Activated B cell treated with CpG ODN at 0.5 μM for 24 hours (primary cell): ENCODE measurements around the gene KRT32. TPM values are rescaled to one million over a fixed set of nuclear protein-coding genes. Genes with fewer than 3 reads are reported as not detected.

Source experiments
- ATAC-seq: fragments of 200-7000 bp; cut with Tn5 transposase; one replicate; pipeline ENCODE4 v1.10.0; 2021; ENCODE audit warnings: low read depth, mild to moderate bottlenecking, moderate library complexity
- CTCF ChIA-PET: fragments of 350-600 bp; sonication (Branson Sonifier 250); formaldehyde crosslinking; loops from one replicate; lab custom pipeline; 2021; ENCODE audit warnings: antibody characterized with exemption; lab: Charles Lee
- POLR2A ChIA-PET: fragments of 350-600 bp; sonication (Branson Sonifier 250); formaldehyde crosslinking; loops from one replicate; lab custom pipeline; 2021; ENCODE audit warnings: antibody characterized with exemption; lab: Charles Lee
- DNase-seq: peaks from one replicate; pipeline ENCODE4 v3.0.0; 2022
- H3K27ac Mint-ChIP-seq: one replicate; pipeline ENCODE4 v1.8.0; 2020; ENCODE audit warnings: mixed read lengths
- H3K27me3 Mint-ChIP-seq: one replicate; pipeline ENCODE4 v1.8.0; 2021; ENCODE audit warnings: mixed read lengths
- H3K36me3 Mint-ChIP-seq: one replicate; pipeline ENCODE4 v1.8.0; 2021; ENCODE audit warnings: low read depth, mixed read lengths
- H3K4me1 Mint-ChIP-seq: one replicate; pipeline ENCODE4 v1.8.0; 2021; ENCODE audit warnings: mixed read lengths
- H3K4me3 Mint-ChIP-seq: one replicate; pipeline ENCODE4 v1.8.0; 2020; ENCODE audit warnings: mild to moderate bottlenecking, mixed read lengths
- H3K9me3 Mint-ChIP-seq: one replicate; pipeline ENCODE4 v1.8.0; 2020; ENCODE audit warnings: mixed read lengths
- CTCF ChIP-seq: fragments of 200-600 bp; IDR thresholded peaks from one replicate; pipeline ENCODE4 v1.8.0; 2022; ENCODE audit warnings: antibody characterized with exemption, mild to moderate bottlenecking
- intact Hi-C: fragments of 100-400 bp; cut with micrococcal nuclease; formaldehyde crosslinking; loops from one replicate; pipeline ENCODE4 v1.15.1; 2024
- total RNA-seq: library from RNA; stranded (reverse); gene quantifications from 2 replicates; pipeline ENCODE4 v1.2.3, GENCODE V29; 2022

The KRT32 gene
- total RNA-seq, 1 donor from 2014 or later = not detected

GRCh38 chr17:41511716-41512115 lies 44.5 kb upstream of the KRT32 start:
- H3K4me1 Mint-ChIP-seq = no peaks in the 10 kb centered on the region
- ChIA-PET CTCF (no interaction called here), POLR2A (no interaction called here)
- no peaks in the 10 kb centered on the region for H3K9me3 Mint-ChIP-seq
- DNase-seq (no peak), ATAC-seq (no peak)
- no peak for TF ChIP-seq CTCF
- no peaks in the 10 kb centered on the region for H3K36me3 Mint-ChIP-seq
- intact Hi-C loops = no loop called here
- H3K27me3 Mint-ChIP-seq = peaks cover 21% of the 10 kb centered on the region
- no peak overlapping the region for H3K27ac Mint-ChIP-seq
- no peak overlapping the region for H3K4me3 Mint-ChIP-seq

GRCh38 chr17:41511116-41511515 lies 43.9 kb upstream of the KRT32 start:
- CTCF ChIA-PET = no interaction called here

GRCh38 chr17:41510251-41511065 lies 43.3 kb upstream of the KRT32 start:
- DNase-seq = no peak
- Mint-ChIP-seq H3K9me3 (no peaks in the 10 kb centered on the region), H3K27ac (no peak overlapping the region), H3K36me3 (no peaks in the 10 kb centered on the region), H3K27me3 (peaks cover 18% of the 10 kb centered on the region), H3K4me1 (no peaks in the 10 kb centered on the region), H3K4me3 (no peak overlapping the region)
- TF ChIP-seq CTCF = no peak
- intact Hi-C loops = no loop called here
- CTCF ChIA-PET = no interaction called here
- POLR2A ChIA-PET = no interaction called here
- no peak for ATAC-seq

More at GRCh38 chr17:41511116-41511515, 43.9 kb upstream of the KRT32 start:
- no peak overlapping the region for H3K27ac Mint-ChIP-seq
- H3K27me3 Mint-ChIP-seq = peaks cover 20% of the 10 kb centered on the region
- no peak overlapping the region for H3K4me3 Mint-ChIP-seq
- ATAC-seq = no peak
- intact Hi-C loops = no loop called here
- no peaks in the 10 kb centered on the region for H3K9me3 Mint-ChIP-seq
- no peak for DNase-seq
- no peak for TF ChIP-seq CTCF
- H3K36me3 Mint-ChIP-seq = no peaks in the 10 kb centered on the region
- H3K4me1 Mint-ChIP-seq = no peaks in the 10 kb centered on the region
- POLR2A ChIA-PET = no interaction called here

- no peak for DNase-seq
- no peaks in the 10 kb centered on the region for H3K4me1 Mint-ChIP-seq
- H3K4me3 Mint-ChIP-seq = no peak overlapping the region
- H3K27me3 Mint-ChIP-seq = peaks cover 7% of the 10 kb centered on the region
- ChIA-PET POLR2A (no interaction called here), CTCF (no interaction called here)
- TF ChIP-seq CTCF = no peak
- no peak overlapping the region for H3K27ac Mint-ChIP-seq
- no peaks in the 10 kb centered on the region for H3K9me3 Mint-ChIP-seq
- intact Hi-C loops = no loop called here
- no peaks in the 10 kb centered on the region for H3K36me3 Mint-ChIP-seq
- ATAC-seq = no peak
These were observed 40.2 kb upstream of the KRT32 start for GRCh38 chr17:41507315-41507880.
